K562 treated with DMSO at 1 percent for 24 hours (cell line): ENCODE measurements around the gene SBK2. TPM values are rescaled to one million over a fixed set of nuclear protein-coding genes. Genes with fewer than 3 reads are reported as not detected.

Experiments
- total RNA-seq: library from RNA; unstranded; fragments of 300-600 nt; gene quantifications from 2 replicates; pipeline ENCODE4 v1.2.3, GENCODE V29; 2022; ENCODE audit warnings: low read depth; ENCODE audit not compliant: insufficient read depth

The SBK2 gene
- total RNA-seq: not detected in 2 replicates

GRCh38 chr19:55536951-55537740 is at the start of gene SBK2:
TSS of gene SBK2 (minus strand) at chr19:55537133. CDS start at chr19:55536294, 839 bp downstream.

GRCh38 chr19:55580628-55581144 is 43.8 kb upstream of the SBK2 start, which contains the start of gene ZNF579:
TSS of gene ZNF579 (minus strand) at chr19:55580848. CDS start at chr19:55579639, 1,209 bp downstream.

GRCh38 chr19:55545443-55545842 is 8.5 kb upstream of the SBK2 start, which contains the start of gene SBK3:
TSS of gene SBK3 (minus strand) at chr19:55545543. CDS start at chr19:55545543, 0 bp downstream.

GRCh38 chr19:55487924-55488687 is 48.8 kb downstream of the SBK2 start, which contains the start of gene SSC5D:
TSS of gene SSC5D (plus strand) at chr19:55488436. CDS start at chr19:55488590, 154 bp downstream.

GRCh38 chr19:55484593-55485438 is 52.1 kb downstream of the SBK2 start, which contains the start of gene NAT14:
TSS of gene NAT14 (plus strand) at chr19:55485188. CDS start at chr19:55485709, 521 bp downstream.

Other genes with a start within 250 kb of the SBK2 start
- 3.5 and 3.8 TPM in 2 replicates for gene TMEM150B, start 211.8 kb downstream of the SBK2 start, total RNA-seq
- 71.4 and 83.5 TPM in 2 replicates for gene KMT5C, start 197.3 kb downstream of the SBK2 start, total RNA-seq
- gene COX6B2, start 182.4 kb downstream of the SBK2 start, total RNA-seq: not detected in 2 replicates
- gene GARIN5B, start 173.9 kb downstream of the SBK2 start, total RNA-seq: not detected in 2 replicates
- not detected in 2 replicates for gene IL11, start 166.7 kb downstream of the SBK2 start, total RNA-seq
- gene TMEM190, start 160.3 kb downstream of the SBK2 start, total RNA-seq: not detected in 2 replicates
- 6.7 and 9.3 TPM in 2 replicates for gene TMEM238, start 152.8 kb downstream of the SBK2 start, total RNA-seq
- 3,982 and 4,146 TPM in 2 replicates for gene RPL28, start 151.2 kb downstream of the SBK2 start, total RNA-seq
- gene UBE2S, start 129.3 kb downstream of the SBK2 start, total RNA-seq: 574 and 580 TPM in 2 replicates
- 0.13 and 0.37 TPM in 2 replicates for gene SHISA7, start 93.8 kb downstream of the SBK2 start, total RNA-seq
- gene ISOC2, start 75.5 kb downstream of the SBK2 start, total RNA-seq: 89.2 and 101 TPM in 2 replicates
- not detected in 2 replicates for gene C19orf85, start 72.4 kb downstream of the SBK2 start, total RNA-seq
- gene ZNF628, start 60.5 kb downstream of the SBK2 start, total RNA-seq: 24.8 and 40.1 TPM in 2 replicates
- gene NAT14, start 51.9 kb downstream of the SBK2 start, total RNA-seq: 42.4 and 59.4 TPM in 2 replicates
- gene SSC5D, start 48.7 kb downstream of the SBK2 start, total RNA-seq: 0.81 and 2.3 TPM in 2 replicates
- 0.54 and 0.58 TPM in 2 replicates for gene SBK3, start 8.4 kb upstream of the SBK2 start, total RNA-seq
- gene ZNF579, start 43.7 kb upstream of the SBK2 start, total RNA-seq: 21.0 and 21.2 TPM in 2 replicates
- gene FIZ1, start 62.4 kb upstream of the SBK2 start, total RNA-seq: 22.4 and 24.3 TPM in 2 replicates
- 36.7 and 51.4 TPM in 2 replicates for gene ZNF524, start 63.2 kb upstream of the SBK2 start, total RNA-seq
- 42.3 and 49.2 TPM in 2 replicates for gene ZNF865, start 68.5 kb upstream of the SBK2 start, total RNA-seq
- gene ZNF784, start 87.4 kb upstream of the SBK2 start, total RNA-seq: 8.9 and 10.8 TPM in 2 replicates
- gene ZNF580, start 103.9 kb upstream of the SBK2 start, total RNA-seq: 63.3 and 72.2 TPM in 2 replicates
- gene ZNF581, start 106.5 kb upstream of the SBK2 start, total RNA-seq: 48.8 and 56.6 TPM in 2 replicates
- gene CCDC106, start 111.1 kb upstream of the SBK2 start, total RNA-seq: 39.6 and 48.7 TPM in 2 replicates
- gene U2AF2, start 117.9 kb upstream of the SBK2 start, total RNA-seq: 211 and 216 TPM in 2 replicates
- 131 and 133 TPM in 2 replicates for gene EPN1, start 138.1 kb upstream of the SBK2 start, total RNA-seq
- gene NLRP9, start 201.3 kb upstream of the SBK2 start, total RNA-seq: not detected in 2 replicates
- gene RFPL4A, start 222.0 kb upstream of the SBK2 start, total RNA-seq: 2.1 and 3.3 TPM in 2 replicates
- gene RFPL4AL1, start 232.0 kb upstream of the SBK2 start, total RNA-seq: 1.7 TPM in 1 of 2 replicates, not detected in the other